ENCODE results near the gene ARMC2.
A peak's percentile ranks its signal among the peaks of the same experiment; 100 is the strongest.
"Not testable (repeated sequence)": the region's sequence is repeated elsewhere in the genome, so short reads cannot be mapped to it uniquely, and the experiment has no call there.

Gene ARMC2

DNA sequence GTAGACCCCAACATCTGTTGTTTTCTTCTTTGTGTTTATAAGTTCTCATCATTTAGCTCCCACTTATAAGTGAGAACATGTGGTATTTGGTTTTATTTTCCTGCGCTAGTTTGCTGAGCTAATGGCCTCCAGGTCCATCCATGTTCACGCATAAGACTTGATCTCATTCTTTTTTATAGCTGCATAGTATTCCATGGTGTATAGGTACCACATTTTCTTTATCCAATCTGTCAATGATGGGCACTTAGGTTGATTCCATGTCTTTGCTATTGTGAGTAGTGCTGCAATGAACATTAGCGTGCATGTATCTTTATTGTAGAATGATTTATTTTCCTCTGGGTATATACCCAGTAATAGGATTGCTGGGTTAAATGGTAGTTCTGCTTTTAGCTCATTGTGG lies 82.9 kb downstream of the ARMC2 start:
- H3K36me3 ChIP-seq (ENCODE audit: control insufficient read depth in 2 of 2, insufficient read depth in 2 of 2, low read length in 2 of 2); H3K9ac ChIP-seq (ENCODE audit: low read depth in 1 of 2, low read length in 2 of 2); H3K9me3 ChIP-seq (ENCODE audit: control insufficient read depth in 2 of 2, low read length in 2 of 2): not testable (repeated sequence)

DNA sequence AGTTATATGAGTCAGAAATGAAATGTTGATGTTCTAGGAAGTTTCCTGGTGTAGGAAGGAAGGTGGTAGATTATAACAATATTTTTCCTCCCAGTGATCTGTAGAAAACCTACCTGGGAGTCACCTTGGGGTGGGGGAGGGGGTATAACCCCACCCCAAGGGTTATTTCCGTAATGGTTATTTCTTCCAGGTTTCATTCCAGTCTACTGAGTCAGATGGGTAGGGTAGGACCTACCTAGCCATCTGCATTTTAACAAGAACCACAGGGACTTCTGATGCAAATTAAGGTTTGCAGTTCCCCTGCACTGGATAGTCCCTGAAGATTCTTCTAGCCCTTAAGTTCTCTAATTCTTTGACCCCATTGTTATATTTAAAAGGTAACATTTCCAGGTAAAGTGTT lies 88.9 kb downstream of the ARMC2 start:
- Histone ChIP-seq H3K9ac (ENCODE audit: low read depth in 1 of 2, low read length in 2 of 2) (no peak overlapping the region), H3K4me3 (ENCODE audit: low read length in 2 of 2) (no peak overlapping the region)

More for the DNA sequence above, 82.9 kb downstream of the ARMC2 start:
- not testable (repeated sequence) for H3K4me1 ChIP-seq (ENCODE audit: control insufficient read depth in 2 of 2, insufficient read depth in 2 of 2, low read length in 2 of 2); H3K27ac ChIP-seq (ENCODE audit: low read depth in 2 of 2, low read length in 2 of 2); H3K27me3 ChIP-seq (ENCODE audit: control insufficient read depth in 2 of 2, insufficient read depth in 2 of 2, low read length in 2 of 2); H3K4me3 ChIP-seq (ENCODE audit: low read length in 2 of 2)

DNA sequence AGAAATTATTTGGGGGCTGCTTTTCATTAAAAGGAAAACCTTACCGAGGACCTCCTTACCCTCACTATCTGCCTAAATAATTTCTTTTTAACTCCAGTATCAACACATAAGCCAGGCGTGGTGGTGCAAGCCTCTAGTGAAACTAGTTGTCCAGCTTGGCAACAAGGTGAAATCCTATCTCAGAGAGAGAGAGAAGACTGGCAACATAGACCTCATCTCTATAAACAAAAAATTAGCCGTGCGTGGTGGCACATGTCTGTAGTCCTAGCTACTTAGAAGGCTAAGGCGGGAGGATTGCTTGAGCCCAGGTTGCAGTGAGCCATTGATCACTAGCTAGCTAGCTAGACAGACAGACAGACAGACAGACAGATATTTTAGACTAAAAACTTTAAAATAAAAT lies 92.5 kb downstream of the ARMC2 start:
- Histone ChIP-seq H3K27me3 (ENCODE audit: control insufficient read depth in 2 of 2, insufficient read depth in 2 of 2, low read length in 2 of 2) (no peaks in the 10 kb centered on the region), H3K36me3 (ENCODE audit: control insufficient read depth in 2 of 2, insufficient read depth in 2 of 2, low read length in 2 of 2) (no peaks in the 10 kb centered on the region), H3K27ac (ENCODE audit: low read depth in 2 of 2, low read length in 2 of 2) (no peak overlapping the region), H3K4me3 (ENCODE audit: low read length in 2 of 2) (no peak overlapping the region), H3K4me1 (ENCODE audit: control insufficient read depth in 2 of 2, insufficient read depth in 2 of 2, low read length in 2 of 2) (peaks cover 3 to 14% of the 10 kb centered on the region in 2 donors), H3K9ac (ENCODE audit: low read depth in 1 of 2, low read length in 2 of 2) (no peak overlapping the region), H3K9me3 (ENCODE audit: control insufficient read depth in 2 of 2, low read length in 2 of 2) (no peaks in the 10 kb centered on the region)

More for the DNA sequence above, 88.9 kb downstream of the ARMC2 start:
- Histone ChIP-seq H3K9me3 (ENCODE audit: control insufficient read depth in 2 of 2, low read length in 2 of 2) (no peaks in the 10 kb centered on the region), H3K27me3 (ENCODE audit: control insufficient read depth in 2 of 2, insufficient read depth in 2 of 2, low read length in 2 of 2) (no peaks in the 10 kb centered on the region), H3K4me1 (ENCODE audit: control insufficient read depth in 2 of 2, insufficient read depth in 2 of 2, low read length in 2 of 2) (peaks cover 0 to 5% of the 10 kb centered on the region in 2 donors), H3K27ac (ENCODE audit: low read depth in 2 of 2, low read length in 2 of 2) (no peak overlapping the region), H3K36me3 (ENCODE audit: control insufficient read depth in 2 of 2, insufficient read depth in 2 of 2, low read length in 2 of 2) (no peaks in the 10 kb centered on the region)

DNA sequence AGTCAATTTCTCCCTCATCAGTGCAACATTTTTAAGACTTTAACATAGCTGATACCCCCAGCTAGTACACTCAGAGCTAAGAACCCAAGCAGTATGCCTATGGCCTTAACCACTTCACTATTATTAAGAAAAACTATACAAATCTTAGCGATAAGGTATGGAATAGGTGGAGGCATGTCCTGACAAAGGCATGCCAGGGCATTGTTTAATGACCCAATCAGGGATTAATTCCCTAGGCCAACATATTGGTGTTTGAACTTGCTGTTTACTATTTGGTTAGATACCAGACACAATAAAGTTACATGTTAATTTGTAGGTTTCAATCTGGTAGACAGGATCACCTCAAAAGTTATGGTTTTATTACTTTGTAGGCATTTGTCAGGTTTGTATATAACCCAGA lies 93.1 kb downstream of the ARMC2 start:
- Histone ChIP-seq H3K27ac (ENCODE audit: low read depth in 2 of 2, low read length in 2 of 2) (no peak overlapping the region), H3K27me3 (ENCODE audit: control insufficient read depth in 2 of 2, insufficient read depth in 2 of 2, low read length in 2 of 2) (no peaks in the 10 kb centered on the region), H3K9me3 (ENCODE audit: control insufficient read depth in 2 of 2, low read length in 2 of 2) (no peaks in the 10 kb centered on the region), H3K36me3 (ENCODE audit: control insufficient read depth in 2 of 2, insufficient read depth in 2 of 2, low read length in 2 of 2) (no peaks in the 10 kb centered on the region), H3K4me1 (ENCODE audit: control insufficient read depth in 2 of 2, insufficient read depth in 2 of 2, low read length in 2 of 2) (peaks cover 3 to 16% of the 10 kb centered on the region in 2 donors), H3K4me3 (ENCODE audit: low read length in 2 of 2) (no peak overlapping the region), H3K9ac (ENCODE audit: low read depth in 1 of 2, low read length in 2 of 2) (no peak overlapping the region)

DNA sequence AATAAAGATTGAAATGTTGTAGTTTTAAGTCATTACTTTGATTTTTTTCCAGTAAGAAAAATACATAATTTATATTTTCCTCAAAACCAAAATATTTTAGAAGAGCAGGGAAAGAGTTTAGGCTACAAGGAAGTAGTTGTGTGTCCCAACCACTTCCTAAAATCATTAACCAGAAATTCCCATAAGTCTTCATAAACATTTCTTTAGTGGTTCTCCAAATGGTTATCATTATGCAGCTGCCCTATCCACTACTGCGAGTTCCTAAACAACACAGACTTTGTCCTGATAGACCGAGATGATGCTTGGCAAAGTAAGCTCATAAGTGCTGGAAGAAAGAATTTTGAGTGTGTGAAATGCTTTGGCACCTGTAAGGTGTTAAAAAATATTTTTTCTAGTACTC lies 93.6 kb downstream of the ARMC2 start:
- H3K27ac ChIP-seq (ENCODE audit: low read depth in 2 of 2, low read length in 2 of 2): no peak overlapping the region
- no peak overlapping the region for H3K4me3 ChIP-seq (ENCODE audit: low read length in 2 of 2)
- H3K9ac ChIP-seq (ENCODE audit: low read depth in 1 of 2, low read length in 2 of 2): no peak overlapping the region
- H3K9me3 ChIP-seq (ENCODE audit: control insufficient read depth in 2 of 2, low read length in 2 of 2): no peaks in the 10 kb centered on the region
- no peaks in the 10 kb centered on the region for H3K27me3 ChIP-seq (ENCODE audit: control insufficient read depth in 2 of 2, insufficient read depth in 2 of 2, low read length in 2 of 2)
- H3K36me3 ChIP-seq (ENCODE audit: control insufficient read depth in 2 of 2, insufficient read depth in 2 of 2, low read length in 2 of 2): no peaks in the 10 kb centered on the region
- peaks cover 3 to 22% of the 10 kb centered on the region in 2 donors for H3K4me1 ChIP-seq (ENCODE audit: control insufficient read depth in 2 of 2, insufficient read depth in 2 of 2, low read length in 2 of 2)

DNA sequence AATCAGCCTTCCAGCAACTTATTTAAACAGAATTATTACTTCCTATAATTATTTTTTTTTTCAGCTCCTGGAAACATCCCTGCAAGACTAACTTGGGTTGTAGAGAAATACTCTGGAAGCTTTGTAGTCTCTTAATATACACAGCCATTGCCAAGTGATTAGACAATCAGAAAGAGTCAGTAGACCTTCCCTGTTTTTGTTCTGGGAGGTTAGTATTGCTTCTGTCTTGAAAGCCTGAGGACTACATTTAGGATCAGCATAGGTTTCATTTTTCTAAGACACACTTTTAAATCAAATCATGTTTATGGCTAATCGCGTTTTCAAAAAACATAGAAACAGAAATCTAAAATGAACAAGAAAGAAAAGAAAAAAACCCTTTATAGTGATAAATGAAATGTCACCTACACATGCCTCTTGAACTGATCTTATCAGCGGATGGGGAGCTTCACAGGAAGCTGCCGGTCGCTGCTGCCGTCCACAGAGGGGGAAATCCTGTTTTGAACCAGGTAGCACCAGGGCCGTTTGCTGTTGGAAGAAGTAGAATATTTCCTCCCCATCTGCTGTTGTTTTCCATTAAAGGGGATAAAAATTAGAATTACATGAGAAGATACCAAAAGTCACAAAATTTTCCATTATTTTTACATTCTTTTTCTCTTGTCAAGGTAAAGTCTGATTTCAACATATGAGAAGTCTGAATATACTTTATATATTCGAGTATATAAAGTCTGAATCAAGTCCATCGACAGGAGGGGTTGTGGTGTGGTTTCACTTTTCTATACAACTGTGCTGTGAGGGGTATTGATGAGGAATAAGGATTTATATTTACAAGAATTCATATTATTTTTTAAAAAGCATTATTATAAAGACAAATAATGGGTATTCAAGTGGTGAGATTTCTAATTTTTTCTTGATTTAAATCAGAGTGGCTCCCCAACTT lies 94.6 kb downstream of the ARMC2 start:
- no peaks in the 10 kb centered on the region for H3K36me3 ChIP-seq (ENCODE audit: control insufficient read depth in 2 of 2, insufficient read depth in 2 of 2, low read length in 2 of 2)
- no peaks in the 10 kb centered on the region for H3K9me3 ChIP-seq (ENCODE audit: control insufficient read depth in 2 of 2, low read length in 2 of 2)
- H3K4me3 ChIP-seq (ENCODE audit: low read length in 2 of 2): no peak overlapping the region
- no peaks in the 10 kb centered on the region for H3K27me3 ChIP-seq (ENCODE audit: control insufficient read depth in 2 of 2, insufficient read depth in 2 of 2, low read length in 2 of 2)
- no peak overlapping the region for H3K9ac ChIP-seq (ENCODE audit: low read depth in 1 of 2, low read length in 2 of 2)
- H3K4me1 ChIP-seq (ENCODE audit: control insufficient read depth in 2 of 2, insufficient read depth in 2 of 2, low read length in 2 of 2): peaks cover 3 to 28% of the 10 kb centered on the region in 2 donors
- no peak overlapping the region for H3K27ac ChIP-seq (ENCODE audit: low read depth in 2 of 2, low read length in 2 of 2)

DNA sequence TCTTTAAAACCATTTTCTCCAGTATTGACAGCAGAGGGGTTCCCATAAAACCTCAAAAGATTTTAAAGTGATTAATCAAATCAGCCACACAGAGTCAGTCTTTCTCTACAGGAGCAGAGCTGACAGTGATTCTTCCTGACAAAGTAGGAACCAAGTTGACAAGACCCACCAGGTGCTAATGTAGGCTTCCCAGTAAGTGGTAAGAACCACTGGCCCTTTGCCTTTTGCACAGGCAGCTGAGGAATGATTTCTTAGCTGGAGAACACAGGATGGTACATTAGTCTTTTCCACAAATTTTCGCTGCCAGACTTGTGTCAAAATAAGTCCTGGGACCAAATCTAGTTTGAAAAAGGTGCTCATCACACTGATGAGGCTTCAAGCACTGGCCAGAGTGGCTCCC lies 95.8 kb downstream of the ARMC2 start:
- H3K4me3 ChIP-seq (ENCODE audit: low read length in 2 of 2): no peak overlapping the region
- H3K36me3 ChIP-seq (ENCODE audit: control insufficient read depth in 2 of 2, insufficient read depth in 2 of 2, low read length in 2 of 2): no peaks in the 10 kb centered on the region
- H3K9me3 ChIP-seq (ENCODE audit: control insufficient read depth in 2 of 2, low read length in 2 of 2): no peaks in the 10 kb centered on the region
- peak overlapping the region; percentile 64 to 65 for H3K27ac ChIP-seq (ENCODE audit: low read depth in 2 of 2, low read length in 2 of 2)
- peaks cover 3 to 28% of the 10 kb centered on the region in 2 donors for H3K4me1 ChIP-seq (ENCODE audit: control insufficient read depth in 2 of 2, insufficient read depth in 2 of 2, low read length in 2 of 2)
- no peaks in the 10 kb centered on the region for H3K27me3 ChIP-seq (ENCODE audit: control insufficient read depth in 2 of 2, insufficient read depth in 2 of 2, low read length in 2 of 2)
- no peak overlapping the region for H3K9ac ChIP-seq (ENCODE audit: low read depth in 1 of 2, low read length in 2 of 2)

DNA sequence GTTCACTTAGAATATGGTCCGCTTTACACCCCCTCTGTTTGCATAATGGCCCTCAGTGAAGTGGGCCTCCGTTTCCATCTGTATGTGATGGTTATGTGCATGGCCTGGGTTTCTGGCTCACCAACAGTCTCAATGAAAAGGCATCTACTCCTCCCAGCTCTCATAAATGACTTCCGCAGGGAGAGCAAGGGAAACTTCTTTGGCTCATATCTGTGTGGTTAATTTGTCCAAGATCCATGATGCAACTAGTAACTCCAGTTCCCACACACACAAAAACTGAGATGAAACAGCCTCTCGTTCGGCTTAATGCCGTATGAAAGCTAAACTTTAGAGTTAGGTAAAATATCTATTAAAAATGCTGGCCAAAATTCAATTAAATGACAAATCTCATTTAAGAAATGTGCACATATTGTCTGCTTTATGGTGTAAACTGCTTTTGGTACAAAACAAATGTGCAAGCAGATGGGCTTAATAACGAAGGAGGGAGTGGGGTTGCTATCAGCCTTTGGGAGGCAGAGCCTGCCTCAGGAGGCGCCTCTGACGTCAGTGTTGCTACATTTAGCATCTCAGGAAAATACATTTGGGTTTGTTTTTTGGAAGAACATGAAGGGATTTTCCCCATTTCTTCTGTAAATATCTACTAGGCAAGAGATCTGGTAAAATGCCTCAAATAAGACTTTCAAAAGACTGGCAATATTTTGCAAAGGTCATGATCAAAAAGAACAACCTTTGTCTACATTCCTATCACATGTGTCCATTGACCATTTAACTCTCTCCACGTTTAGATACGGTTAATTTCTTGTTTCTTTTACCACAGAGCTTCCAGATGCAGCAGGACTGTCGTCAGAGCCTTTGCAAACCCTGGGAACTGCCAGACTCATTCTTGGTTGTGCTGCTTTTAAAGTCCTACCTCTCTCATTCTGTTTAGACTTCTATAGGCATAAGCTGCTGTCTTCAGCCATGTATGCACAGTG lies 96.8 kb downstream of the ARMC2 start:
- Histone ChIP-seq H3K9me3 (ENCODE audit: control insufficient read depth in 2 of 2, low read length in 2 of 2) (no peaks in the 10 kb centered on the region), H3K4me3 (ENCODE audit: low read length in 2 of 2) (no peak overlapping the region), H3K27me3 (ENCODE audit: control insufficient read depth in 2 of 2, insufficient read depth in 2 of 2, low read length in 2 of 2) (no peaks in the 10 kb centered on the region), H3K9ac (ENCODE audit: low read depth in 1 of 2, low read length in 2 of 2) (peak overlapping the region in 1 of 2 donors; percentile 16), H3K36me3 (ENCODE audit: control insufficient read depth in 2 of 2, insufficient read depth in 2 of 2, low read length in 2 of 2) (no peaks in the 10 kb centered on the region), H3K4me1 (ENCODE audit: control insufficient read depth in 2 of 2, insufficient read depth in 2 of 2, low read length in 2 of 2) (peaks cover 3 to 28% of the 10 kb centered on the region in 2 donors), H3K27ac (ENCODE audit: low read depth in 2 of 2, low read length in 2 of 2) (peak overlapping the region; percentile 64 to 65)

DNA sequence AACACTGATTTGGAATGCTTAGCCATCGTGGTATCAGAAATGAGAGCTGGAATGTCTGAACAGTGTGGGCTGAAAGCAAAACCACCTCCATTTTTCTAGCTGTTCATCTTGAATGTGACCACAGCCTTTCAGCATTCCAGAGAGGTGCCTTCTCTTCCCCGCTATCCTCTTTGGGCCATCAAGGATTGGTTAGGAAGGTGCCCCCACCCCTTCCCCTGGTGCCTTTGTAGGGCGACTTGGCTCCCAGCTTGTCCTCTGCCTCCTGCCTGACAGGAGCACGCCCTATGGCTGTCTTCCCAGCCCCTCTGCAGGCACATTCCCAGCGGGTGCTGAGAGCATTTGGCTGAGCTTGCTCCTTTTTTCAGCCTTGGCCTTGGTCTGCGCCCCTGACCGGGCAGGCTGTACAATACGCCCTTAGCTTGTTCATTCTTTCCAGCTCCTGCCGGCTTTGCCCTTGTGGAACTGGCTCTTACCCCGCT lies 97.5 kb downstream of the ARMC2 start:
- Histone ChIP-seq H3K9me3 (ENCODE audit: control insufficient read depth in 2 of 2, low read length in 2 of 2) (no peaks in the 10 kb centered on the region), H3K36me3 (ENCODE audit: control insufficient read depth in 2 of 2, insufficient read depth in 2 of 2, low read length in 2 of 2) (no peaks in the 10 kb centered on the region), H3K27me3 (ENCODE audit: control insufficient read depth in 2 of 2, insufficient read depth in 2 of 2, low read length in 2 of 2) (no peaks in the 10 kb centered on the region), H3K9ac (ENCODE audit: low read depth in 1 of 2, low read length in 2 of 2) (peak overlapping the region in 1 of 2 donors; percentile 16), H3K27ac (ENCODE audit: low read depth in 2 of 2, low read length in 2 of 2) (peak overlapping the region; percentile 64 to 65), H3K4me1 (ENCODE audit: control insufficient read depth in 2 of 2, insufficient read depth in 2 of 2, low read length in 2 of 2) (peaks cover 3 to 28% of the 10 kb centered on the region in 2 donors), H3K4me3 (ENCODE audit: low read length in 2 of 2) (no peak overlapping the region)

All from mucosa of rectum (tissue), 2 donors.